Brain microvascular endothelial cell (primary cell): Measurements from ENCODE around the gene LLPH.

Experiments used
- DNase-seq: peaks from one replicate; pipeline ENCODE4 v3.0.0-alpha.2; 2020
- H3K27ac ChIP-seq: fragments of 250-450 bp; sonication (Bioruptor Pico); 2 replicates; pipeline ENCODE4 v1.5.1; 2020; ENCODE audit warnings: mild to moderate bottlenecking, moderate library complexity
- H3K27me3 ChIP-seq: fragments of 250-450 bp; sonication (Bioruptor Pico); replicated peaks from 2 replicates; pipeline ENCODE4 v1.5.1; 2020; ENCODE audit warnings: mild to moderate bottlenecking
- H3K36me3 ChIP-seq: fragments of 250-450 bp; sonication (Bioruptor Pico); replicated peaks from 2 replicates; pipeline ENCODE4 v1.5.1; 2020; ENCODE audit warnings: mild to moderate bottlenecking
- H3K4me3 ChIP-seq: 2 replicates; pipeline ENCODE4 v1.5.1; 2011; ENCODE audit warnings: low read depth, mild to moderate bottlenecking, control low read depth, low read length, moderate library complexity
- in situ Hi-C: cut with HindIII; loops from 2 replicates; pipeline ENCODE4 v1.10.0; 2017; ENCODE audit warnings: low sequenced_read_pairs, low pct_ligation_motif_present
- TF ChIP-seq, protein P1 (sequence below): IDR thresholded peaks from 2 replicates; pipeline ENCODE4 v1.5.1; 2011; ENCODE audit warnings: low read depth, mild to moderate bottlenecking, moderate library complexity, low read length, control low read depth, inconsistent platforms; ENCODE audit errors: missing control alignments

Gene LLPH

GRCh38 chr12:66168410-66168809, 37.9 kb upstream of the LLPH start:
- in situ Hi-C loops, result no loop called here
- Histone ChIP-seq H3K27ac (peak overlapping the region; percentile 95), H3K36me3 (no peaks in the 10 kb centered on the region), H3K27me3 (no peaks in the 10 kb centered on the region), H3K4me3 (peak overlapping the region; percentile 81)
- no peak for DNase-seq
- TF ChIP-seq, protein P1, sequence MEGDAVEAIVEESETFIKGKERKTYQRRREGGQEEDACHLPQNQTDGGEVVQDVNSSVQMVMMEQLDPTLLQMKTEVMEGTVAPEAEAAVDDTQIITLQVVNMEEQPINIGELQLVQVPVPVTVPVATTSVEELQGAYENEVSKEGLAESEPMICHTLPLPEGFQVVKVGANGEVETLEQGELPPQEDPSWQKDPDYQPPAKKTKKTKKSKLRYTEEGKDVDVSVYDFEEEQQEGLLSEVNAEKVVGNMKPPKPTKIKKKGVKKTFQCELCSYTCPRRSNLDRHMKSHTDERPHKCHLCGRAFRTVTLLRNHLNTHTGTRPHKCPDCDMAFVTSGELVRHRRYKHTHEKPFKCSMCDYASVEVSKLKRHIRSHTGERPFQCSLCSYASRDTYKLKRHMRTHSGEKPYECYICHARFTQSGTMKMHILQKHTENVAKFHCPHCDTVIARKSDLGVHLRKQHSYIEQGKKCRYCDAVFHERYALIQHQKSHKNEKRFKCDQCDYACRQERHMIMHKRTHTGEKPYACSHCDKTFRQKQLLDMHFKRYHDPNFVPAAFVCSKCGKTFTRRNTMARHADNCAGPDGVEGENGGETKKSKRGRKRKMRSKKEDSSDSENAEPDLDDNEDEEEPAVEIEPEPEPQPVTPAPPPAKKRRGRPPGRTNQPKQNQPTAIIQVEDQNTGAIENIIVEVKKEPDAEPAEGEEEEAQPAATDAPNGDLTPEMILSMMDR, result no peak

GRCh38 chr12:66166561-66166960, 36.0 kb upstream of the LLPH start:
- H3K4me3 ChIP-seq, result no peak overlapping the region
- in situ Hi-C loops, result no loop called here
- no peaks in the 10 kb centered on the region for H3K27me3 ChIP-seq
- no peaks in the 10 kb centered on the region for H3K36me3 ChIP-seq
- TF ChIP-seq, protein P1, result no peak
- no peak overlapping the region for H3K27ac ChIP-seq
- DNase-seq, result no peak

- H3K36me3 ChIP-seq, result no peaks in the 10 kb centered on the region
- H3K27me3 ChIP-seq, result no peaks in the 10 kb centered on the region
- no peak overlapping the region for H3K27ac ChIP-seq
- H3K4me3 ChIP-seq, result no peak overlapping the region
- no peak for DNase-seq
- in situ Hi-C loops, result no loop called here
- TF ChIP-seq, protein P1, result no peak
Observed at GRCh38 chr12:66165141-66165540, 34.6 kb upstream of the LLPH start.

DNA sequence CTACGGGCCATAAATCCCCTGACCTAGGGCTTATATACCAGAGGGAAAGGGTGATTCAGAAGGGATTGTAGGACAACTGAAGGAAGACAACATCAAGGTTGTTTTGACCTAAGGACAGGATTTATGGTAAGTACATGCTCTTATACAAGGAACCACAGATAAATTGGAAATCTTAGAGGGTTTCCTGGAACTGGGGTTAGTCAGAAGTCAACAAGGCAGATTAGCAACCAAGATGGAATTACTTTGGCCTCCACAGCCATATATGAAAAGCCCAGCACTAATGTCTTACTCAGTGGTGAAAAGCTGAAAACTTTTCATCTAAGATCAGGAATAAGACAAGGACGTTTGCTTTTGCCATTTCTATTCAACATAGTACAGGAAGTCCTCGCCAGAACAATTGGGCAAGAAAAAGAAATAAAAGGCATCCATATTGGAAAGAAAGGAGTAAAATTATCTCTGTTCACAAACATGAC, 33.8 kb upstream of the LLPH start:
- in situ Hi-C loops, result no loop called here
- H3K36me3 ChIP-seq, result peaks cover 7% of the 10 kb centered on the region
- no peak for DNase-seq
- TF ChIP-seq, protein P1, result no peak
- H3K27ac ChIP-seq, result no peak overlapping the region
- H3K4me3 ChIP-seq, result no peak overlapping the region
- H3K27me3 ChIP-seq, result no peaks in the 10 kb centered on the region

- Histone ChIP-seq H3K27me3 (no peaks in the 10 kb centered on the region), H3K27ac (no peak overlapping the region), H3K4me3 (no peak overlapping the region), H3K36me3 (peaks cover 7% of the 10 kb centered on the region)
- no peak for DNase-seq
- in situ Hi-C loops, result no loop called here
- TF ChIP-seq, protein P1, result no peak
Observed at GRCh38 chr12:66163289-66163688, 32.7 kb upstream of the LLPH start.

DNA sequence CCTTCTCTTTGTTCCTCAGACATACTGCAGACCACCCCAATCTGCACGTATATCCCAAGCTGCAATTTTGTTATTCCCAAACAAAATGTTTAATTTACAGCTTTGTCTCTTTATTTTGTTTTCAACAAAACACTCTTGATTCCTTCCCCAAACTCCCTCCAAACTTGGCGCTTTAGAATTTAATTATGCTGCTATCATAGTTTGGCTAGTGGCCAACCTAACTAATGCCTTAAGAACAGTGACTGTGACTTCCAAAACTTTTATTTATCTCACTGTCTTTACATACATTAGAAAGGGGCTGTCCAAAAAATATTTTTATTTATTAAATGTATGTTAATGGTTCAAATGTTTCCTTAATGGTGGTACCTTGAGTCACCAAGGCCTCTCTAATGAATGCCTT, 32.2 kb upstream of the LLPH start:
- TF ChIP-seq, protein P1, result no peak
- no peak for DNase-seq
- Histone ChIP-seq H3K27me3 (no peaks in the 10 kb centered on the region), H3K36me3 (peaks cover 7% of the 10 kb centered on the region), H3K4me3 (no peak overlapping the region), H3K27ac (no peak overlapping the region)
- in situ Hi-C loops, result no loop called here
